Measurements from ENCODE around the gene INVS. TPM values are rescaled to one million over a fixed set of nuclear protein-coding genes. Genes with fewer than 3 reads are reported as not detected.

The INVS gene
- total and polyA plus RNA-seq, 2 experiments from 2014 or later, result 8.5 to 17.0 TPM

DNA sequence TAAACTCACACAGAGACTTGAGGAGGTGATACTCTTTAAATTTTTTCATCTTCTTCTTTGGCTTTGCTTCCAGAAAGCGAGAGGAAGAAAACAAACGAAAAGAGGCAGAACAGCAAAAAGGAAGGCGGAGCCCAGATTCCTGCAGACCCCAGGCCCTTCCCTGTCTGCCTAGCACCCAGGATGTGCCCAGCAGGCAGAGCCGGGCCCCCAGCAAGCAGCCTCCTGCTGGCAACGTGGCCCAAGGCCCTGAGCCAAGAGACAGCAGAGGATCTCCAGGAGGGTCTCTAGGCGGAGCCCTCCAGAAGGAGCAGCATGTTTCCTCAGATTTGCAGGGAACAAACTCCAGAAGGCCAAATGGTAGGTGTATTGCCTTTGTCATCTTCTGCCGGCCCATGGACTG lies 185.2 kb downstream of the INVS start:
- H3K9me3 ChIP-seq (ENCODE audit: low read depth), result no peaks in the 10 kb centered on the region
- no peak overlapping the region for H3K4me2 ChIP-seq (ENCODE audit: unreplicated experiment)
- H3K9ac ChIP-seq, result no peak overlapping the region
- in situ Hi-C loops (cut with MboI), result no loop called here
- H2AFZ ChIP-seq, result no peak overlapping the region
- no peaks in the 10 kb centered on the region for H3K4me1 ChIP-seq (ENCODE audit: insufficient read depth)
- H3K27me3 ChIP-seq (replicated peaks; ENCODE audit: insufficient read depth), result no peaks in the 10 kb centered on the region
- WGBS, 2 experiments (ENCODE audit: low coverage in 1 of 2, low lambda C conversion rate in 2 of 2, missing lambda C conversion rate in 2 of 2), result 84 to 86% methylated on average over 7 of the region's 7 CpGs
- H3K4me3 ChIP-seq, result no peak overlapping the region
- H3K36me3 ChIP-seq (ENCODE audit: low read depth), result peaks cover 24% of the 10 kb centered on the region
- no peak for TF ChIP-seq EZH2 (IDR thresholded peaks at IDR 0.05; ENCODE audit: insufficient read depth, poor library complexity, severe bottlenecking)
- TF ChIP-seq EZH2phosphoT487 (IDR thresholded peaks at IDR 0.05; ENCODE audit: insufficient read depth, low read depth), result no peak
- H3F3A ChIP-seq (ENCODE audit: insufficient read depth), result no peaks in the 10 kb centered on the region
- no peak for DNase-seq
- H3K27ac ChIP-seq, result no peak overlapping the region
- no peaks in the 10 kb centered on the region for H4K20me1 ChIP-seq (ENCODE audit: insufficient read depth)
- no peaks in the 10 kb centered on the region for H3K9me2 ChIP-seq (ENCODE audit: insufficient read depth)
- H3K79me2 ChIP-seq (ENCODE audit: insufficient read depth), result no peaks in the 10 kb centered on the region

DNA sequence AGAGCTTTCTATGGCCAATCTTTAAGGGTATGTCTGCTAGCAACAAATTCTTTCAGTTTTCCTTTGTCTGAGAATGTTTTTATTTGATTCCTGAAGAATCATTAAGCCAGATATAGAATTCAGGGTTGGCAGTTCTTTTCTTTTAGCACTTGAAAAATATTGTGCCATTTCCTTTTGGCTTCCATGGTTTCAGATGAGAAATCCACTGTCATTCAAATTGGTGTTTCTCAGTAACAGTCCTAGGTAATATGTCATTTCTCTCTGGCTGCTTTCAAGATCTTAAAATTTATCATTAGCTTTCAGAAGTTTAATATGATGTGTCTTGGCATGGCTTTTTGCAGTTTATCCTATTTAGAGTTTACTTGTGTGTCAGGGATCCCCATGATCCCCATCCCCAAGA lies 186.0 kb downstream of the INVS start:
- H3K4me3 ChIP-seq, result no peak overlapping the region
- no peaks in the 10 kb centered on the region for H3K27me3 ChIP-seq (replicated peaks; ENCODE audit: insufficient read depth)
- H3K9me3 ChIP-seq (ENCODE audit: low read depth), result no peaks in the 10 kb centered on the region
- no peaks in the 10 kb centered on the region for H3F3A ChIP-seq (ENCODE audit: insufficient read depth)
- H3K9ac ChIP-seq, result no peak overlapping the region
- TF ChIP-seq EZH2phosphoT487 (IDR thresholded peaks at IDR 0.05; ENCODE audit: insufficient read depth, low read depth), result no peak
- TF ChIP-seq EZH2 (IDR thresholded peaks at IDR 0.05; ENCODE audit: insufficient read depth, poor library complexity, severe bottlenecking), result no peak
- H3K4me2 ChIP-seq (ENCODE audit: unreplicated experiment), result no peak overlapping the region
- DNase-seq, result no peak
- in situ Hi-C loops (cut with MboI), result no loop called here
- no peaks in the 10 kb centered on the region for H3K4me1 ChIP-seq (ENCODE audit: insufficient read depth)
- H3K36me3 ChIP-seq (ENCODE audit: low read depth), result peaks cover 28% of the 10 kb centered on the region
- no peak overlapping the region for H3K27ac ChIP-seq
- no peaks in the 10 kb centered on the region for H4K20me1 ChIP-seq (ENCODE audit: insufficient read depth)
- no peak overlapping the region for H2AFZ ChIP-seq
- no peaks in the 10 kb centered on the region for H3K79me2 ChIP-seq (ENCODE audit: insufficient read depth)
- H3K9me2 ChIP-seq (ENCODE audit: insufficient read depth), result no peaks in the 10 kb centered on the region

DNA sequence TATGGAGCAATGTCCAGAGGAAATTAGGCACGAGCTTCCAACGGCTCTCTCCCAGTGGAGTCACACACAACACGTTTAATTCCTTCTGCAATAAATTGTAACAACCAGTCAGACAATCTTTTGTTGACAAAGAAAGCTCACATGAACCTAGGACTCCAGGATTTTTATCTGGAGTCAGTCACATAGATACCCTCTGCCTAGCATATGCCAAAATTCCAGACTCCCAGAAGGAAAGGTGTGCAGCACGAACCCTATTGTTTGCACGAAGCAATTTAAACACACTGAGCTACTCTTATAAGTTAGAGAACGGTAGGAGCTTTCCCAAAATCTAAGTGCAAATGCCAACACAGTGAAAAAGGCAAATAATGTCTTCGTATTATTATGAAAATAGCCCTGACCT lies 186.6 kb downstream of the INVS start:
- H3K79me2 ChIP-seq (ENCODE audit: insufficient read depth), result no peaks in the 10 kb centered on the region
- peaks cover 28% of the 10 kb centered on the region for H3K36me3 ChIP-seq (ENCODE audit: low read depth)
- no peak overlapping the region for H2AFZ ChIP-seq
- H3K9me3 ChIP-seq (ENCODE audit: low read depth), result no peaks in the 10 kb centered on the region
- no peaks in the 10 kb centered on the region for H3K9me2 ChIP-seq (ENCODE audit: insufficient read depth)
- no peak for DNase-seq
- no peaks in the 10 kb centered on the region for H3K27me3 ChIP-seq (replicated peaks; ENCODE audit: insufficient read depth)
- H3K4me2 ChIP-seq (ENCODE audit: unreplicated experiment), result no peak overlapping the region
- H3K9ac ChIP-seq, result no peak overlapping the region
- no peak overlapping the region for H3K4me3 ChIP-seq
- in situ Hi-C loops (cut with MboI), result no loop called here
- TF ChIP-seq EZH2 (IDR thresholded peaks at IDR 0.05; ENCODE audit: insufficient read depth, poor library complexity, severe bottlenecking) (no peak), EZH2phosphoT487 (IDR thresholded peaks at IDR 0.05; ENCODE audit: insufficient read depth, low read depth) (no peak)
- H3K4me1 ChIP-seq (ENCODE audit: insufficient read depth), result no peaks in the 10 kb centered on the region
- 95 to 98% methylated on average over 7 of the region's 7 CpGs for WGBS, 2 experiments (ENCODE audit: low coverage in 1 of 2, low lambda C conversion rate in 2 of 2, missing lambda C conversion rate in 2 of 2)
- H4K20me1 ChIP-seq (ENCODE audit: insufficient read depth), result no peaks in the 10 kb centered on the region
- H3K27ac ChIP-seq, result no peak overlapping the region
- no peaks in the 10 kb centered on the region for H3F3A ChIP-seq (ENCODE audit: insufficient read depth)

DNA sequence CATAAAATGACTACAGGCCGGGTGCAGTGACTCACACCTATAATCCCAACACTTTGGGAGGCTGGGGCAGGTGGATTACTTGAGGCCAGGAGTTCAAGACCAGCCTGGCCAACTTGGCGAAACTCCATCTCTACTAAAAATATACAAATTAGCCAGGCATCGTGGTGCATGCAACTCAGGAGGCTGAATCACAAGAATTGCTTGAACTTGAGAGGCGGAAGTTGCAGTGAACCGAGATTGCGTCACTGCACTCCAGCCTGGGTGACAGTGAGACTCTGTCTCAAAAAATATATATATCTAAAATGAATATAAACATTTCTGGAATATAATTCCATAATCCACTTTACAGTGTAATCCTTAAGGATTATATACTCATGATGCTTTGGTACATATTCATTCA lies 187.2 kb downstream of the INVS start:
- 91 to 94% methylated on average over 6 of the region's 6 CpGs for WGBS, 2 experiments (ENCODE audit: low coverage in 1 of 2, low lambda C conversion rate in 2 of 2, missing lambda C conversion rate in 2 of 2)
- H3F3A ChIP-seq (ENCODE audit: insufficient read depth), result no peaks in the 10 kb centered on the region
- H3K4me3 ChIP-seq, result no peak overlapping the region
- H2AFZ ChIP-seq, result no peak overlapping the region
- no peaks in the 10 kb centered on the region for H4K20me1 ChIP-seq (ENCODE audit: insufficient read depth)
- no peaks in the 10 kb centered on the region for H3K4me1 ChIP-seq (ENCODE audit: insufficient read depth)
- TF ChIP-seq EZH2 (IDR thresholded peaks at IDR 0.05; ENCODE audit: insufficient read depth, poor library complexity, severe bottlenecking), result no peak
- no peak for TF ChIP-seq EZH2phosphoT487 (IDR thresholded peaks at IDR 0.05; ENCODE audit: insufficient read depth, low read depth)
- H3K9me3 ChIP-seq (ENCODE audit: low read depth), result no peaks in the 10 kb centered on the region
- no peaks in the 10 kb centered on the region for H3K9me2 ChIP-seq (ENCODE audit: insufficient read depth)
- peaks cover 30% of the 10 kb centered on the region for H3K36me3 ChIP-seq (ENCODE audit: low read depth)
- no peak overlapping the region for H3K9ac ChIP-seq
- H3K27me3 ChIP-seq (replicated peaks; ENCODE audit: insufficient read depth), result no peaks in the 10 kb centered on the region
- in situ Hi-C loops (cut with MboI), result no loop called here
- no peak overlapping the region for H3K4me2 ChIP-seq (ENCODE audit: unreplicated experiment)
- H3K79me2 ChIP-seq (ENCODE audit: insufficient read depth), result no peaks in the 10 kb centered on the region
- no peak overlapping the region for H3K27ac ChIP-seq
- DNase-seq, result no peak

DNA sequence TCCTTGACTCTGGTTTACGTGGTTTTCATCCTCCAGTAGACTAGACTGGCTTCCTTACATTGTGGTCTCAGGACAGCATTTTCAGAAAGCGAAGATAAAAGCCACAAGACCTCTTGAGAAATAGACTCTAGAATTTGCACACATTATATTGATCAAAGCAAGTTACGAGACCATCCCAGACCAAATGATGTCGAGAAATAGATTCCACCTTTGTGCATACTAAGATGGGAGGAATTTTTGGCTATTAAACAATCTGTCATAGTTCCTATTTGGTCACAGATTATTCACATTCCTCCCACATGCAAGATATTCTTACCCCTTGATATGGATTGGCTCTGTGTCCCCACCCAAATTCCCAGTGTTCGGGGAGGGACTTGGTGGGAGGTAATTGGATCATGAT lies 188.1 kb downstream of the INVS start:
- in situ Hi-C loops (cut with MboI), result no loop called here
- H3K27ac ChIP-seq, result no peak overlapping the region
- H3F3A ChIP-seq (ENCODE audit: insufficient read depth), result no peaks in the 10 kb centered on the region
- no peak for TF ChIP-seq EZH2phosphoT487 (IDR thresholded peaks at IDR 0.05; ENCODE audit: insufficient read depth, low read depth)
- no peak for TF ChIP-seq EZH2 (IDR thresholded peaks at IDR 0.05; ENCODE audit: insufficient read depth, poor library complexity, severe bottlenecking)
- WGBS, 2 experiments (ENCODE audit: low coverage in 1 of 2, low lambda C conversion rate in 2 of 2, missing lambda C conversion rate in 2 of 2), result 95 to 99% methylated on average over 5 of the region's 5 CpGs
- no peaks in the 10 kb centered on the region for H3K9me2 ChIP-seq (ENCODE audit: insufficient read depth)
- no peaks in the 10 kb centered on the region for H3K27me3 ChIP-seq (replicated peaks; ENCODE audit: insufficient read depth)
- no peaks in the 10 kb centered on the region for H3K79me2 ChIP-seq (ENCODE audit: insufficient read depth)
- no peaks in the 10 kb centered on the region for H3K9me3 ChIP-seq (ENCODE audit: low read depth)
- H3K4me2 ChIP-seq (ENCODE audit: unreplicated experiment), result no peak overlapping the region
- peaks cover 35% of the 10 kb centered on the region for H3K36me3 ChIP-seq (ENCODE audit: low read depth)
- no peaks in the 10 kb centered on the region for H4K20me1 ChIP-seq (ENCODE audit: insufficient read depth)
- no peak overlapping the region for H2AFZ ChIP-seq
- no peak overlapping the region for H3K9ac ChIP-seq
- no peak overlapping the region for H3K4me3 ChIP-seq
- no peak for DNase-seq
- H3K4me1 ChIP-seq (ENCODE audit: insufficient read depth), result no peaks in the 10 kb centered on the region

Measured in GM23248 (cell line).